GM18951 (cell line): Measurements from ENCODE around the gene KANSL3.
"Not testable (repeated sequence)": the region's sequence is repeated elsewhere in the genome, so short reads cannot be mapped to it uniquely, and the experiment has no call there.

Source experiments
- POLR2A ChIP-seq: IDR thresholded peaks from 4 replicates; pipeline ENCODE4 v1.6.1; 2011; ENCODE audit warnings: mild to moderate bottlenecking; ENCODE audit not compliant: insufficient read length, insufficient read depth; ENCODE audit errors: extremely low read depth
- in situ Hi-C: fragments of 300-500 bp; cut with MboI; formaldehyde crosslinking; loops from one replicate; pipeline ENCODE4 v1.12.0; 2022; ENCODE audit warnings: low sequenced_read_pairs, mixed read lengths, inconsistent platforms; ENCODE audit not compliant: unreplicated experiment

The KANSL3 gene

DNA sequence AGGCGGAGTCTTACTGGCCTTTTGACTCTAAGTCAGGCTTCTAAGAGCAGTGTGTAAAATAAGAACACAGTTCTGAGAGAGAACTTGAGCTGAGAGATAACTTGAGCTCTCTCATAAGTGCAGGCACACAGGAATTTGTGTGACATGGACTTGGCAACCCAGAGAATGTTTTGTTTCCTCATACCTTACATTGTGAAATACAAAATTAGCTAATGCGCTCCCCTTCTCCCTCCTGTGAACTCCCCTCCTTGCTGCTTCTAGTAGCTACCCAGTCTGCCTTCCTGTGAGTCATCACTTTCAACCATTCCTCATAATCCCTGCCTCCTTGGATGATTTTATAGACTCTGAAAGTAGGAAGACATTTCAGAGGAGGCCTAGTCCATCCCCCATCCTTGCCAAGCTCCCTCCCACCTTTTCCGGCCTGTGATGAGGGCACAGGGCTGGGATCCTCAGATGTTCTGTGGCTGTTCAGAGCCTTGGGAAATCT, 27.0 kb upstream of the KANSL3 start:
- in situ Hi-C loops = no loop called here
- TF ChIP-seq POLR2A = no peak

DNA sequence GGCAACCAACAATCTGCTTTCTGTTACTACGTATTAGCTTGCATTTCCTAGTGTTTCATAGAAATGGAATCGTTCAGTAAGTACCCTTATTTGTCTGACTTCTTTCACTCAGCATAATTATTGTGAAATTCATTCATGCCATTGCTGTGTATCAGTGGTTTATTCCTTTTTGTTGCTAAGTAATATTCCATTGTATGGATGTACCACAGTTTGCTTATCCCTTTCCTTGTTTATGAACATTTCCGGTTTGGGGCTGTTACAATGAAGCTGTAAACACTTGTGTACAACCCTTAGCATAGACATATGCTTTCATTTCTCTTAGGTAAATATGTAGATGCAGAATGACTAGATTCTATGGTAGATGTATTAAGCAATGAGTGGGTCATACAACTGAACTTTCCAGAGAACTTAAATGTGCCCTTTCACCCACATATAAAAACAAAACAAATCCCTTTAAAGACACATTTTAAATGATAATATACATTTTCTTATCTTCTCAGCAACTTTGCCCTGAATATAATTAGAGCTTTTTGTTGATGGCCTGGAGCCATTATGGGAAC, 26.3 kb upstream of the KANSL3 start:
- TF ChIP-seq POLR2A = no peak
- in situ Hi-C loops = no loop called here

DNA sequence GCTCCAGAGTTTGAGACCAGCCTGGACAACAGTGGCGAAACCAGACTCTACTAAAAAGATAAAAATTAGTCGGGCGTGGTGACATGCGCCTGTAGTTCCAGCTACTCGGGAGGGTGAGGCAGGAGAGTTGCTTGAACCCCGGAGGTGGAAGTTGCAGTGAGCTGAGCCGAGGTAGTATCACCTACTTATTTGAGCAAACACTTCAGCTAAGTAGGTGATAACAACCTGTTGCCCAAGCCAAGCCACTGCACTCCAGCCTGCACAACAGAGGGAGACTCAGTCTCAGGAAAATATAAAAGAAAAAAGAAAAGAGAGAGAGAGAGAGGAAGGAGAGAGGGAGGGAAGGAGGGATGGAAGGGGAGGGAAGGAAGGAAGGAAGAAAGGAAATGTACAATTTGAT, 25.7 kb upstream of the KANSL3 start:
- TF ChIP-seq POLR2A = no peak
- in situ Hi-C loops = no loop called here

DNA sequence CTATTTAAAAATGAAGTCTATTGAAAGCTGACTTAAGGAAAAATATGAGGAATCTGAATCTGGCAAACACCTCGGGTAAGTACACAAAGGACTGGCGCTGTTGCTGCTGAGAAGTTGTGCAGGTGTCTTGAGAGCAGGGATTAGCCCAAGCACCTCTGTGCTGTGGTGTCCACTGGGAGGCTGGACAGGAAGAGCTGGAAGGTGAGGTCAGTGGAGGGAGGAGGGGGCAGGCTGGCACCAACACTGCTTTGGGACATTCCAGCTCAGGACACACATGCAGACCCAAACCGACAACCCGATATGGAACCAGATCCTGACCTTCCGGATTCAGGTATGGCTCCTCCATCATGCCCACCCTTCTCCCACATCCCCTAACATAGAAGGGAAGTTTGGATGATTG, 25.1 kb upstream of the KANSL3 start:
- in situ Hi-C loops = no loop called here
- TF ChIP-seq POLR2A = no peak

DNA sequence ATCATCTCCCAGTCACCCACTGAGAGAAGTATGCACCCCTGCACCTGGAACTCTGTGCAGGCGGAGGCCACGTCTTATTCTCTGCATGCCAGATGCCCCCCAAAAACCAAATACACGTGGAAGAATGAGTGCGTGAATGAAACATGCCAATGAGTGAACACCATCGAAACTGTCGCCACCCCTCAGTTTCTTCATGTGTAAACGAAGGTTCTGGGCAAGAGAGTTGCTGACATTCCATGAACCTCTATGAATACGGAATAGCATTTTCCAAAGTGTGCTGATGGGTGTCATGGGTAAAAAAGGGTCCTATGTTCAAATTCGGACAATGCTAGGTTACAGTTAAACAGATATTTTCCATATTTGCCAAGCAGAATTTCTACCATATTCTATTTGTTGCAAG, 24.2 kb upstream of the KANSL3 start:
- in situ Hi-C loops = no loop called here
- TF ChIP-seq POLR2A = no peak

DNA sequence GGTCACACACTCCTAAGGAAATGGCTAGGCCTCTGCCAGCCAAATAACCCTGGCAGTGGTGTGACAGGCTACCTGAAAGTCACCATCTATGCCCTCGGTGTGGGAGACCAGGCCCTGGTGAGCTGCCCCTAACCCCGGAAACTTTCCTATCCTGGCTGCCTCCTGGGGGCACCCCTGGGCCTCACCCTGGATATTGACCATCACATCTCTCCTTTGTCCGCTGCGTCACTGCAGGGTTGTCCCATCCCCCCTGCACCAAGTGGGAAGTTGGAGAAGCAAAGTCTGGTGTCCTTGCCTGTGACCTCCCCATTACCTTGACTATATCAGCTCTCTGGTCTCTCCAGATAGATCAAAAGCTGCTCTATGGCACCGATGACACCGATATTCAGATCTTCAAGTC, 23.2 kb upstream of the KANSL3 start:
- in situ Hi-C loops = no loop called here
- no peak for TF ChIP-seq POLR2A

DNA sequence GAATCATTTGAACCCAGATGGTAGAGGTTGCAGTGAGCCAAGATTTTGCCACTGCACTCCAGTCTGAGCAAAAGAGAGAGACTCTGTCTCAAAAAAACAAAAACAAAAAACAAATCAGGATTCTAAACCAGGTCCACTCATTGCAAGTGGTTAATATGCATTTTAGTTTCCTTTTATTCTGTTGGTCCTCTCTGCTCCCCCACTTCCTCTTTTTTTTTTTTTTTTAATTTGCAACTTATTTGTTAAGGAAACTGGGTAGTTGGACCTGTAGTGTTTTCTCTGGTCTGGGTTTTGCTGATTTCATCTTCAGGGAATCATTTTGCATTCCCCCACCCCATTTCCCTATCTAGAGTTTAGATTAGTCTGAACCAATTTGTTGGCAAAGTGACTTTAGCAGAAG, 18.4 kb upstream of the KANSL3 start:
- in situ Hi-C loops = no loop called here
- no peak for TF ChIP-seq POLR2A

DNA sequence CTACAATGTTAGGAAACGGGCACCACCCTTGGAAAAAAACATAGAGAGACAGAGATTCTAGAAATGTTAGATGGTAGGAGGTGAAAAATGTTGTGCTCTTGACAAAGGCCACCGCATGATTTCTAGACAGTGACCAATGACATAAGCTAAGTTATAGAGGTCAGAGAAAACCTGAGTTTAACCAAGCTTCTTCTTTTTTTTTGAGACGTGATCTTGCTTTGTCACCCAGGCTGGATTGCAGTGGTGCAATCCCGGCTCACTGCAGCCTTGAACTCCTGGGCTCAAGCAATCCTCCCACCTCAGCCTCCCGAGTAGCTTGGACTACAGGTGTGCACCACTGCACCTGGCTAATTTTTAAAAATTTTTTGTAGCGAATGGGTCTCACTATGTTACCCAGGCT, 17.4 kb upstream of the KANSL3 start:
- in situ Hi-C loops = no loop called here
- TF ChIP-seq POLR2A = no peak

DNA sequence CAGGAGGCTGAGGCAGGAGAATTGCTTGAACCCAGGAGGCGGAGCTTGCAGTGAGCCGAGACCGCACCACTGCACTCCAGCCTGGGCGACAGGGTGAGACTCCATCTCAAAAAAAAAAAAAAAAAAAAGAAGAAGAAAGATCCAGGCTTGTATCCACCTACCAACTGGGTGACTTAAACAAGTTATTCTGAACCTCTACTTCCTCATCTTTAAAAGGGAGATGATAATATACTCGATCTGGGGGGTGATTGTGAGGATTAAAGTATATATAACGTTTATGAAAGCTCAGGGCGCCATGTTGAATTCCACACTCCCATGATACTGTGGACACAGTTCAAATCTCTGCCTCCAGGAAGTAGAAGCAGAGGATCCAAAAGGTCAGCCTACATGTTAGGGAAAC, 16.7 kb upstream of the KANSL3 start:
- in situ Hi-C loops = not testable (repeated sequence)

DNA sequence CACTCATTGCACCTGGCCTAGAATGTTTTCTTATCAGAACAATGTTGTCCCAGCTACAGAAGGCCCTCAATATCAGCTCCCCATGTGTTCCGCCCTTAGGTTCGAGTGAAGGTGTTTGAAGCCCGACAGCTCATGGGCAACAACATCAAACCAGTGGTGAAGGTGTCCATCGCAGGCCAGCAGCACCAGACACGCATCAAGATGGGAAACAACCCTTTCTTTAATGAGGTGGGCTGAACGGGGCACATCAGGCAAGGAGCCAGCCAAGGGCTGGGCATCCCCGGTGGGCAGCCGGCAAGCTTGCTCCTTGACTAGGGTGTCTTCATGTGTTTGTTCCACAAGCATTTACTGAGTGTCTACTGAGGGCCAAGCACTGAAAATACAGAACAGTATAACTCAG, 13.7 kb upstream of the KANSL3 start:
- in situ Hi-C loops = no loop called here
- TF ChIP-seq POLR2A = no peak

DNA sequence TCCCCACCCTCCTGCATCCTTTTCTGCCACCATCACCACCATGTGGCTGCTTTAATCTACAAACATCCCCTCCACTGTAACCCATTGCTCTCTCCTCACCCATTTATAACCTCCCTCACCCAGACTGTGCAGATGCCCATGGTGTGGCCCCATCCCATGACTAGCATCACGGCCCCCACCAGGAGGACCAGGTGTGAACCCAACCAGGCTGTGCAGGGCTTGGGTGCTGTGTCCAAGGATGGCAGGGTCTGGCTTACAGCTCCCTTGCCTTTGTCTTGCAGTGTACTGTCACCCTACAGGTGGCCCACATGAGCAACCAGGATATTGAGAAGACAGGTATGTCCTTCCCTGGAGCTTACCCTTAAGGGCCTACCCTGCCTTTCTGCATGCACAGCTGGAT, 11.2 kb upstream of the KANSL3 start:
- TF ChIP-seq POLR2A = no peak
- in situ Hi-C loops = no loop called here

DNA sequence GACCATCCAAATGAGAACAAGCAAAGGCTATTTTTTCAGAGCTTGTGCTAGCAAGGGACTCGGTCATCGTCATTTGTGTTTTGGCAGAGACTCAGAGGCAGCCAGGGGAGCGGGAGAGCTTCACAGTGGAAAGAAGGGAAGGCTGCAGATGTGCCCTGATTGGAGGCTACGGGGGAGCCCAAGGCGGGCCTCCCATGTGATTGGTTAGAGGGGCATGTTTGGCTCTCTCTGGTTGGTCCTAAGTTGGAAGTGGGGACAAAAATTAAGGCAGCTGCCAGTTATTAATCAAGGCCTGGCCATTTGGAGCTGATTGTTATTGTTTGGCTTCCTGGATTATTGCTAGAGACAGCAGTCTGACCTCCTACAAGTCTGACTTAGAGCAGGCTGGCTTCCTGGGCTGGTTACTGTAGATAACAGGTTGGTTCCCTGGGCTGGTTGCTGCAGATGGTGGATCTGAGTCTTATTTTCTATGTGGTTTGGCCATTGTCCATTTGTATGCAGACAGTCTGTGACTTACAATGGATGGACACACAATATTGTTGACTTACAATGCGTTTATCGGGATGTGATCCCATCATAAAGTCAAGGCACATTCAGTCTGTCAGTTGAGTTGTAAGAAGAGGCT, 10.3 kb upstream of the KANSL3 start:
- in situ Hi-C loops = no loop called here
- TF ChIP-seq POLR2A = no peak

DNA sequence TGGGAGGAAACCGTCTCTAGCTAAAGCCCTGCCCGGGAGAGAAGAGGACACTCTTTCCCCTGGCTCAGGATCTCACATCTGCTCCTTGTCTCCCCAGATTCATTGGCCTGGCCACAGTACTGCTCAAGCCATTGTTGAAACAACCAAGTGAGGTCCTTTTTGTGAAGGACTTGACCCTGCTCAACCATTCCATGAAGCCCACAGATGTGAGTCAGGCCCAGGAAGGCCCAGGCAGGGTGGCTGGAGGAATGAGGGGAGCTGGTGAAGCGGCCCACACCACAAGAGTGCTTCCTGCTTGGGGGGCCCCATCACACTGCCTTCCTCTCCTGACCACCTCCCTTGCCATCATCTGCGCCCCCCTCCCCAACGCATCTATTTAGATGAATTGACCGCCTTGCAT, 9.6 kb upstream of the KANSL3 start:
- in situ Hi-C loops = no loop called here

DNA sequence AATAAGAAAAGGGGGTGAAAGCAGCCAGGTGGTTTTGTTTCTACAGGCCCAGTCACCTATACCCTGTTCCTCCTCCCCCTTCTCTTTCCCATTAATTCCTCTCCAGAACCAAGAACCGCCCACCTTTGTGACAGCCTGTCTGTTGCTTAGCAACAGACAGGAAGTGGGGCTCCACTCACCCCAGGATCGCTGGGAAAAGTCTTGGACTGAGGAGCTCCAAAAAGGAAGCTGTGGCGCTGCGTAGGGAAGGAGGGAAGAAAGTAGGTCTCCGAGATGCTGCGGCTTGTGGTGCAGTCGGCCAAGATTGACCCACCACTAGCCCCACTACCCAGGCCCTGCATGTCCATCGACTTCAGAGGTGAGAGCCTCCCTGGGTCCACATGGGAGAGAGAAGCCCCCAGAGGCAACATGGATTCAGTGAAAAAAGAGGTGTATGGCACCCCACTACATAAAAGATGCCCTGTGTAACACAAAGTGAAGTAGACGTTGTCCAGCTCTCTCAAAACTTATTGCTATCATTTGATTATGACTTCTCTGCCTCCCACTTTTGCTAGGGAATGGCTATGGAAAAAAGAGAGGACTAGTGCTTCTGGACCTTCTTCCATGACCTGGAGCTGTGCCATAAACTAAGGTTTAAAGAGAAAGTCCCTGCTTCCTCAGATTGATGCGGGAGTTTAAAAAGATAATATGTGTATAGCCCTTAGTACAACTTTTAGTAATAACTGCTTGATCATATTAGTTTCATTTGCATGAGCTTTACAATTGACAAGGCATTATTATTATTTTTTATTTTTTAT, 4.7 kb upstream of the KANSL3 start, which contains the start of gene FER1L5:
Gene FER1L5 (plus strand): TSS at position 201 of the 797 bp plus-strand sequence. CDS start 73 bp downstream, at position 274.
- in situ Hi-C loops = no loop called here
- no peak for TF ChIP-seq POLR2A

More for the DNA sequence above, 9.6 kb upstream of the KANSL3 start:
- TF ChIP-seq POLR2A = no peak
